ENCODE measurements around the gene CTNNA2. TPM values are rescaled to one million over a fixed set of nuclear protein-coding genes. Genes with fewer than 3 reads are reported as not detected.

CTNNA2 gene
- total and polyA plus RNA-seq, 9 of the 15 experiments (the other 6 are each of a cell fraction or from before 2014, with no cell fraction given) = 0.03 to 0.40 (median 0.15) TPM

DNA sequence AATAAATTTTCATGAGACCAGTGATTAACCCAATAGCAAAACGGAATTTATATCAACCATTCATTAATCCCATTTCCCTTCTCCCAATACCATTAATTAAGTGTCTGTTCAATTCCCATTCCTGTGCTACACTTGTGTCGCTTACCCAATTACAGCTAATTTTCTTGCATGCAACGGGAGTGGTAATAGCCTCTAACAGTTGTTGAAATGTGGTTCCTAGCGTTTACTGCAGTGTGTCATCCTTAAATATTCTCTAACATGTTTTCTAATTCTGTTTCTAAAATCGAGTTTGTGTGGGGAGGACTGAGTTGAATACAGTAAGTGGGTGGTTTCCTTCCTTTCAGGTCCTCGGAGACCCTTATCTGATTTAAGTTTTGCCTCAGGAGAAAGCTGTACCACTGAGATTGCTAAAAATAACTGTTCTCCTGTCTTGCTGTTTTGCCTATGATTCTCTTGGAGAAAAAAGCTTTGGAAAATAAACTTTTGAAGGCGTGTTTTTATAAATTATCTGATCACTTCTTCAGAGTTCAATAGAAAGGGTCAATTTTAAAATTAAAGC, 851.0 kb downstream of the CTNNA2 start (continued):
- TF ChIP-seq HOMEZ (CRISPR knock-in tag; IDR thresholded peaks at IDR 0.05) (no peak), PML (IDR thresholded peaks at IDR 0.05; ENCODE audit: low read length) (peak; percentile 34; the same call in 1 of the 2 replicates), TAL1 (IDR thresholded peaks at IDR 0.05) (peak; percentile 70), MTA2 (IDR thresholded peaks at IDR 0.05; ENCODE audit: low read depth) (0 out of 2 replicates have a peak, but pooled peaks have one; percentile 20), RCOR1 (IDR thresholded peaks at IDR 0.05; ENCODE audit: borderline replicate concordance in 1 of 2, low read depth in 2 of 2, low read length in 2 of 2) (peak in 1 of 2 experiments; percentile 54; a peak in 1 of 4 replicates), NR1H2 (CRISPR knock-in tag; IDR thresholded peaks at IDR 0.05) (no peak), ZNF57 (CRISPR knock-in tag; IDR thresholded peaks at IDR 0.05) (no peak), NCOR1 (IDR thresholded peaks at IDR 0.05) (peak; percentile 44; the same call in 1 of the 2 replicates), TEAD4 (IDR thresholded peaks at IDR 0.05; ENCODE audit: low read length) (peak; percentile 72), TEAD4 (CRISPR knock-in tag; IDR thresholded peaks at IDR 0.05; ENCODE audit: borderline replicate concordance) (no peak), ETV1 (tag; conservative IDR thresholded peaks at IDR 0.05; ENCODE audit: low read depth) (no peak), CCNT2 (IDR thresholded peaks at IDR 0.05; ENCODE audit: borderline replicate concordance, extremely low read depth, insufficient read length, low read depth, low read length) (peak; percentile 20), SMARCA4 (IDR thresholded peaks at IDR 0.05) (peak; percentile 69), TBL1XR1 (IDR thresholded peaks at IDR 0.05; ENCODE audit: low read length in 2 of 2) (peak in 1 of 2 experiments; percentile 60; a peak in 1 of 4 replicates), EP400 (IDR thresholded peaks at IDR 0.05) (no peak), KLF16 (IDR thresholded peaks at IDR 0.05) (peak; percentile 37; the same call in 1 of the 2 replicates), ARID1B (IDR thresholded peaks at IDR 0.05) (peak; percentile 79), MEF2A (IDR thresholded peaks at IDR 0.05; ENCODE audit: control insufficient read depth, low read depth, low read length) (peak; percentile 91), CREB1 (IDR thresholded peaks at IDR 0.05) (no peak), CREB1 (CRISPR knock-in tag; IDR thresholded peaks at IDR 0.05) (no peak), TCF3 (CRISPR knock-in tag; IDR thresholded peaks at IDR 0.05) (peak; percentile 30; the same call in 1 of the 2 replicates)
- TF ChIP-seq, protein P1, sequence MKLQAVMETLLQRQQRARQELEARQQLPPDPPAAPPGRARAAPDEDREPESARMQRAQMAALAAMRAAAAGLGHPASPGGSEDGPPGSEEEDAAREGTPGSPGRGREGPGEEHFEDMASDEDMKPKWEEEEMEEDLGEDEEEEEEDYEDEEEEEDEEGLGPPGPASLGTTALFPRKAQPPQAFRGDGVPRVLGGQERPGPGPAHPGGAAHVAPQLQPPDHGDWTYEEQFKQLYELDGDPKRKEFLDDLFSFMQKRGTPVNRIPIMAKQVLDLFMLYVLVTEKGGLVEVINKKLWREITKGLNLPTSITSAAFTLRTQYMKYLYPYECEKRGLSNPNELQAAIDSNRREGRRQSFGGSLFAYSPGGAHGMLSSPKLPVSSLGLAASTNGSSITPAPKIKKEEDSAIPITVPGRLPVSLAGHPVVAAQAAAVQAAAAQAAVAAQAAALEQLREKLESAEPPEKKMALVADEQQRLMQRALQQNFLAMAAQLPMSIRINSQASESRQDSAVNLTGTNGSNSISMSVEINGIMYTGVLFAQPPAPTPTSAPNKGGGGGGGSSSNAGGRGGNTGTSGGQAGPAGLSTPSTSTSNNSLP (IDR thresholded peaks at IDR 0.05; ENCODE audit: borderline replicate concordance, low read depth, low read length) = no peak
- TF ChIP-seq, protein P2, sequence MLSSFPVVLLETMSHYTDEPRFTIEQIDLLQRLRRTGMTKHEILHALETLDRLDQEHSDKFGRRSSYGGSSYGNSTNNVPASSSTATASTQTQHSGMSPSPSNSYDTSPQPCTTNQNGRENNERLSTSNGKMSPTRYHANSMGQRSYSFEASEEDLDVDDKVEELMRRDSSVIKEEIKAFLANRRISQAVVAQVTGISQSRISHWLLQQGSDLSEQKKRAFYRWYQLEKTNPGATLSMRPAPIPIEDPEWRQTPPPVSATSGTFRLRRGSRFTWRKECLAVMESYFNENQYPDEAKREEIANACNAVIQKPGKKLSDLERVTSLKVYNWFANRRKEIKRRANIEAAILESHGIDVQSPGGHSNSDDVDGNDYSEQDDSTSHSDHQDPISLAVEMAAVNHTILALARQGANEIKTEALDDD (IDR thresholded peaks at IDR 0.05) = peak; percentile 94

Data from K562 (cell line).